GM23248 (cell line): ENCODE data around the gene LCN6. TPM values are rescaled to one million over a fixed set of nuclear protein-coding genes. Genes with fewer than 3 reads are reported as not detected.

ENCODE experiments used
- DNase-seq: peaks from one replicate; pipeline ENCODE4 v3.0.0-alpha.2; 2015
- H2AFZ ChIP-seq: fragments of 200-600 bp; sonication (generic); 2 replicates; pipeline ENCODE4 v1.6.1; 2016; ENCODE audit warnings: antibody characterized with exemption
- H3F3A ChIP-seq: fragments of 200-600 bp; sonication (generic); 2 replicates; pipeline ENCODE4 v1.6.1; 2016; ENCODE audit warnings: mild to moderate bottlenecking, antibody characterized with exemption, mixed run types; ENCODE audit not compliant: insufficient read depth
- H3K27ac ChIP-seq: fragments of 200-600 bp; sonication (generic); 2 replicates; pipeline ENCODE4 v1.5.1; 2016; ENCODE audit warnings: mild to moderate bottlenecking
- H3K27me3 ChIP-seq: fragments of 200-600 bp; sonication (generic); replicated peaks from 2 replicates; pipeline ENCODE4 v1.6.1; 2016; ENCODE audit warnings: mild to moderate bottlenecking; ENCODE audit not compliant: insufficient read depth
- H3K36me3 ChIP-seq: fragments of 200-600 bp; sonication (generic); 2 replicates; pipeline ENCODE4 v1.6.1; 2016; ENCODE audit warnings: low read depth, mild to moderate bottlenecking
- H3K4me1 ChIP-seq: fragments of 200-600 bp; sonication (generic); 2 replicates; pipeline ENCODE4 v1.6.1; 2016; ENCODE audit warnings: mild to moderate bottlenecking; ENCODE audit not compliant: insufficient read depth
- H3K4me2 ChIP-seq: fragments of 200-600 bp; sonication (generic); one replicate; pipeline ENCODE4 v1.6.1; 2016; ENCODE audit warnings: mild to moderate bottlenecking; ENCODE audit not compliant: unreplicated experiment
- H3K4me3 ChIP-seq: fragments of 200-600 bp; sonication (generic); 2 replicates; pipeline ENCODE4 v1.5.1; 2016; ENCODE audit warnings: mild to moderate bottlenecking
- H3K79me2 ChIP-seq: fragments of 200-600 bp; sonication (generic); 2 replicates; pipeline ENCODE4 v1.6.1; 2016; ENCODE audit warnings: mild to moderate bottlenecking; ENCODE audit not compliant: insufficient read depth
- H3K9ac ChIP-seq: fragments of 200-600 bp; sonication (generic); 2 replicates; pipeline ENCODE4 v1.6.1; 2016; ENCODE audit warnings: mild to moderate bottlenecking
- H3K9me2 ChIP-seq: fragments of 200-600 bp; sonication (generic); 2 replicates; pipeline ENCODE4 v1.6.1; 2016; ENCODE audit warnings: mixed run types, mild to moderate bottlenecking, moderate library complexity; ENCODE audit not compliant: insufficient read depth
- H3K9me3 ChIP-seq: fragments of 200-600 bp; sonication (generic); one replicate; pipeline ENCODE4 v1.6.1; 2017; ENCODE audit warnings: low read depth
- H4K20me1 ChIP-seq: fragments of 200-600 bp; sonication (generic); 2 replicates; pipeline ENCODE4 v1.6.0; 2016; ENCODE audit not compliant: insufficient read depth
- EZH2 ChIP-seq: fragments of 200-600 bp; sonication (generic); IDR thresholded peaks from 2 replicates; pipeline ENCODE4 v1.6.1; 2018; ENCODE audit warnings: antibody characterized with exemption, mild to moderate bottlenecking; ENCODE audit not compliant: insufficient read depth, poor library complexity, severe bottlenecking
- EZH2phosphoT487 ChIP-seq: fragments of 200-600 bp; sonication (generic); IDR thresholded peaks from 2 replicates; pipeline ENCODE4 v1.6.1; 2018; ENCODE audit warnings: antibody characterized with exemption, moderate library complexity, mild to moderate bottlenecking, low read depth; ENCODE audit not compliant: insufficient read depth
- WGBS, 2 experiments: methylation state at CpG; one replicate each; pipeline ENCODE4 v1.1.6; 2015 to 2017; ENCODE audit warnings: low lambda C conversion rate in 2 of 2, low coverage in 1 of 2; ENCODE audit errors: missing lambda C conversion rate in 2 of 2; 5-methylcytosine and 5-hydroxymethylcytosine counted together
- in situ Hi-C: fragments of 300-500 bp; cut with MboI; formaldehyde crosslinking; loops from 2 replicates; pipeline ENCODE4 v1.15.0; 2020
- polyA plus RNA-seq: library from polyadenylated mRNA; unstranded; fragments of >200 nt; fragmentation: Nextera tagmentation; extraction: Ambion mirVana; gene quantifications from 2 replicates; pipeline ENCODE4 v1.2.1, GENCODE V29; 2016
- total RNA-seq: library from RNA; depleted of rRNA; stranded (reverse); fragments of >200 nt; shearing (Covaris generic); gene quantifications from 2 replicates; pipeline ENCODE4 v1.2.3, GENCODE V29; 2014

Gene LCN6
- total and polyA plus RNA-seq, 2 experiments from 2014 or later: not detected

- no peak overlapping the region for H3K27ac ChIP-seq
- H3K4me1 ChIP-seq: no peaks in the 10 kb centered on the region
- H3K9ac ChIP-seq: no peak overlapping the region
- no peaks in the 10 kb centered on the region for H4K20me1 ChIP-seq
- no peak overlapping the region for H3K4me3 ChIP-seq
- DNase-seq: no peak
- H3K9me2 ChIP-seq: no peaks in the 10 kb centered on the region
- WGBS, 2 experiments: 76 to 80% methylated on average over 21 of the region's 21 CpGs
- no peak overlapping the region for H3K4me2 ChIP-seq
- in situ Hi-C loops: no loop called here
- no peaks in the 10 kb centered on the region for H3K9me3 ChIP-seq
- no peaks in the 10 kb centered on the region for H3K79me2 ChIP-seq
- TF ChIP-seq EZH2phosphoT487 (no peak), EZH2 (no peak)
- H3K36me3 ChIP-seq: no peaks in the 10 kb centered on the region
- H3K27me3 ChIP-seq: no peaks in the 10 kb centered on the region; the same call in 1 of the 2 replicates
- H3F3A ChIP-seq: peaks cover 10% of the 10 kb centered on the region
- no peak overlapping the region for H2AFZ ChIP-seq
Measured at GRCh38 chr9:136748666-136749611, 614 bp upstream of the LCN6 start.

GRCh38 chr9:136747161-136748060 lies 914 bp downstream of the LCN6 start:
- H3K4me3 ChIP-seq: no peak overlapping the region
- no peak for DNase-seq
- no peak overlapping the region for H2AFZ ChIP-seq
- in situ Hi-C loops: no loop called here
- no peaks in the 10 kb centered on the region for H3K79me2 ChIP-seq
- 84 to 86% methylated on average over 20 to 22 of the region's 22 CpGs for WGBS, 2 experiments
- H3K9ac ChIP-seq: no peak overlapping the region
- H3K27me3 ChIP-seq: no peaks in the 10 kb centered on the region; the same call in 1 of the 2 replicates
- TF ChIP-seq EZH2phosphoT487 (no peak), EZH2 (no peak)
- no peaks in the 10 kb centered on the region for H3K4me1 ChIP-seq
- no peaks in the 10 kb centered on the region for H3K9me2 ChIP-seq
- no peak overlapping the region for H3K4me2 ChIP-seq
- H3K9me3 ChIP-seq: no peaks in the 10 kb centered on the region
- H3K27ac ChIP-seq: no peak overlapping the region
- no peaks in the 10 kb centered on the region for H4K20me1 ChIP-seq
- H3K36me3 ChIP-seq: no peaks in the 10 kb centered on the region
- peaks cover 10% of the 10 kb centered on the region for H3F3A ChIP-seq

- no peak overlapping the region for H2AFZ ChIP-seq
- no peak for DNase-seq
- no peaks in the 10 kb centered on the region for H4K20me1 ChIP-seq
- H3K9me3 ChIP-seq: no peaks in the 10 kb centered on the region
- no peak overlapping the region for H3K27ac ChIP-seq
- H3K36me3 ChIP-seq: no peaks in the 10 kb centered on the region
- in situ Hi-C loops: no loop called here
- no peak overlapping the region for H3K9ac ChIP-seq
- peaks cover 10% of the 10 kb centered on the region for H3F3A ChIP-seq
- no peak overlapping the region for H3K4me3 ChIP-seq
- no peaks in the 10 kb centered on the region for H3K4me1 ChIP-seq
- no peaks in the 10 kb centered on the region for H3K79me2 ChIP-seq
- no peaks in the 10 kb centered on the region for H3K9me2 ChIP-seq
- 84 to 91% methylated on average over 9 to 18 of the region's 18 CpGs for WGBS, 2 experiments
- no peak overlapping the region for H3K4me2 ChIP-seq
- TF ChIP-seq EZH2 (no peak), EZH2phosphoT487 (no peak)
- H3K27me3 ChIP-seq: peaks cover 4% of the 10 kb centered on the region; the same call in 1 of the 2 replicates
Measured at GRCh38 chr9:136746621-136747020, 1.7 kb downstream of the LCN6 start.

- Histone ChIP-seq H3K4me1 (no peaks in the 10 kb centered on the region), H3K9ac (no peak overlapping the region), H3K27me3 (peaks cover 9% of the 10 kb centered on the region; the same call in 1 of the 2 replicates), H3K9me2 (no peaks in the 10 kb centered on the region), H3K4me2 (no peak overlapping the region), H2AFZ (no peak overlapping the region), H4K20me1 (no peaks in the 10 kb centered on the region), H3F3A (peaks cover 8% of the 10 kb centered on the region), H3K9me3 (no peaks in the 10 kb centered on the region), H3K4me3 (no peak overlapping the region), H3K79me2 (no peaks in the 10 kb centered on the region), H3K36me3 (no peaks in the 10 kb centered on the region), H3K27ac (no peak overlapping the region)
- no peak for TF ChIP-seq EZH2
- TF ChIP-seq EZH2phosphoT487: no peak
- 70 to 73% methylated on average over 10 to 22 of the region's 22 CpGs for WGBS, 2 experiments
- DNase-seq: no peak
- in situ Hi-C loops: no loop called here
Measured at GRCh38 chr9:136746155-136746490, 2.2 kb downstream of the LCN6 start.
